SU-DHL-6 (cell line): ENCODE results near the gene HID1.

Source experiments
- EZH2phosphoT487 ChIP-seq: fragments of 200-600 bp; sonication (generic), shearing (Covaris generic); conservative IDR thresholded peaks from 2 replicates; pipeline ENCODE4 v1.6.1; 2018; ENCODE audit warnings: mild to moderate bottlenecking, antibody characterized with exemption, low read length, moderate library complexity, mixed read lengths
- TF ChIP-seq, protein P1 (sequence below): fragments of 200-600 bp; sonication (generic); IDR thresholded peaks from one replicate; pipeline ENCODE4 v1.5.1; 2017; ENCODE audit warnings: antibody characterized with exemption, mild to moderate bottlenecking, low read length, moderate library complexity; ENCODE audit not compliant: insufficient read depth, poor library complexity, severe bottlenecking

GRCh38 chr17:74995847-74996246 is 23.3 kb upstream of the HID1 start:
- TF ChIP-seq, protein P1, sequence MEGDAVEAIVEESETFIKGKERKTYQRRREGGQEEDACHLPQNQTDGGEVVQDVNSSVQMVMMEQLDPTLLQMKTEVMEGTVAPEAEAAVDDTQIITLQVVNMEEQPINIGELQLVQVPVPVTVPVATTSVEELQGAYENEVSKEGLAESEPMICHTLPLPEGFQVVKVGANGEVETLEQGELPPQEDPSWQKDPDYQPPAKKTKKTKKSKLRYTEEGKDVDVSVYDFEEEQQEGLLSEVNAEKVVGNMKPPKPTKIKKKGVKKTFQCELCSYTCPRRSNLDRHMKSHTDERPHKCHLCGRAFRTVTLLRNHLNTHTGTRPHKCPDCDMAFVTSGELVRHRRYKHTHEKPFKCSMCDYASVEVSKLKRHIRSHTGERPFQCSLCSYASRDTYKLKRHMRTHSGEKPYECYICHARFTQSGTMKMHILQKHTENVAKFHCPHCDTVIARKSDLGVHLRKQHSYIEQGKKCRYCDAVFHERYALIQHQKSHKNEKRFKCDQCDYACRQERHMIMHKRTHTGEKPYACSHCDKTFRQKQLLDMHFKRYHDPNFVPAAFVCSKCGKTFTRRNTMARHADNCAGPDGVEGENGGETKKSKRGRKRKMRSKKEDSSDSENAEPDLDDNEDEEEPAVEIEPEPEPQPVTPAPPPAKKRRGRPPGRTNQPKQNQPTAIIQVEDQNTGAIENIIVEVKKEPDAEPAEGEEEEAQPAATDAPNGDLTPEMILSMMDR: no peak
- no peak for TF ChIP-seq EZH2phosphoT487
